K562 (cell line): ENCODE measurements around the gene ATP2A2. TPM values are rescaled to one million over a fixed set of nuclear protein-coding genes. Genes with fewer than 3 reads are reported as not detected.
A peak's percentile ranks its signal among the peaks of the same experiment; 100 is the strongest.

Source experiments
- ATAC-seq: fragments of 200-7000 bp; cut with Tn5 transposase; 3 replicates; pipeline ENCODE4 v1.9.1; 2020; ENCODE audit warnings: moderate library complexity
- BruUV-seq: library from RNA; stranded (reverse); fragments of 400-500 nt; replicated peaks from 2 replicates; lab custom pipeline; 2021; lab: Mats Ljungman, UMichigan
- CTCF ChIA-PET: fragments of 300-600 bp; formaldehyde crosslinking; extraction: SDS; loops from one replicate; lab custom pipeline; 2021; ENCODE audit warnings: low intra/inter-chr PET ratio; lab: Yijun Ruan, JAX
- POLR2A ChIA-PET: fragments of 300-600, 350-650 bp; sonication (Branson Sonifier 250); formaldehyde crosslinking; extraction: SDS; loops from one replicate; lab custom pipeline; 2021; ENCODE audit warnings: antibody characterized with exemption, inconsistent platforms; lab: Yijun Ruan, JAX
- DNase-seq, 4 experiments: peaks; one replicate each; pipeline versions ENCODE4 v3.0.0 to v3.0.0-alpha.2; 2011 to 2018; ENCODE audit warnings: low spot score in 3 of 4, mixed read lengths in 3 of 4; ENCODE audit errors: extremely low read depth in 1 of 4
- FAIRE-seq: peaks from 2 replicates; lab custom pipeline; 2011; peaks lifted over from hg19 to GRCh38; lab: Jason Lieb, UNC
- H2AFZ ChIP-seq: 2 replicates; pipeline ENCODE4 v1.6.0; 2011; ENCODE audit warnings: low read depth, low read length, control low read depth, inconsistent platforms
- H3K27ac ChIP-seq: fragments of 200-600 bp; 3 replicates; pipeline ENCODE4 v1.8.0; 2011; ENCODE audit warnings: low read depth, mild to moderate bottlenecking, control low read depth, inconsistent platforms, low read length, moderate library complexity, mixed read lengths; ENCODE audit errors: extremely low read depth
- H3K27me3 ChIP-seq, 2 experiments: fragments of 300-600 bp in 1 of 2; 2 replicates in 1 of 2; 3 replicates in 1 of 2; pipeline versions ENCODE4 v1.6.0 to v1.8.0; 2011; ENCODE audit warnings: inconsistent platforms in 2 of 2, low read length in 2 of 2, mild to moderate bottlenecking in 1 of 2, mixed read lengths in 1 of 2, moderate library complexity in 1 of 2; ENCODE audit not compliant: control insufficient read depth in 2 of 2, insufficient read depth in 2 of 2
- H3K36me3 ChIP-seq: fragments of 300-600 bp; 3 replicates; pipeline ENCODE4 v1.8.0; 2011; ENCODE audit warnings: mild to moderate bottlenecking, low read length, inconsistent platforms; ENCODE audit not compliant: control insufficient read depth, insufficient read depth
- H3K4me1 ChIP-seq, 2 experiments: fragments of 200-600 bp in 1 of 2; replicated peaks in 1 of 2; 2 replicates in 1 of 2; 3 replicates in 1 of 2; pipeline versions ENCODE4 v1.5.1 to v1.8.0; 2011; ENCODE audit warnings: inconsistent platforms in 2 of 2, low read length in 2 of 2, mild to moderate bottlenecking in 1 of 2, mixed read lengths in 1 of 2, moderate library complexity in 1 of 2; ENCODE audit not compliant: control insufficient read depth in 2 of 2, insufficient read depth in 2 of 2
- H3K4me2 ChIP-seq: 2 replicates; pipeline ENCODE4 v1.6.1; 2011; ENCODE audit warnings: low read length, control low read depth, inconsistent platforms, mixed read lengths; ENCODE audit not compliant: insufficient read depth
- H3K4me3 ChIP-seq: fragments of 200-600 bp; sonication (generic), shearing (Covaris generic); 2 replicates; pipeline ENCODE4 v1.5.1; 2016; ENCODE audit warnings: control low read depth, inconsistent platforms
- H3K79me2 ChIP-seq: fragments of 200-600 bp; 3 replicates; pipeline ENCODE4 v1.8.0; 2011; ENCODE audit warnings: low read length, inconsistent platforms; ENCODE audit not compliant: control insufficient read depth, insufficient read depth
- H3K9ac ChIP-seq, 2 experiments: 2 replicates each; pipeline versions ENCODE4 v1.6.0 to v1.6.1; 2011; ENCODE audit warnings: low read depth in 2 of 2, low read length in 2 of 2, control low read depth in 1 of 2, inconsistent platforms in 1 of 2, mild to moderate bottlenecking in 1 of 2, mixed read lengths in 1 of 2; ENCODE audit not compliant: insufficient read depth in 1 of 2
- H3K9me1 ChIP-seq: one replicate; pipeline ENCODE4 v1.6.0; 2011; ENCODE audit warnings: inconsistent platforms, mild to moderate bottlenecking, low read length, moderate library complexity; ENCODE audit not compliant: control insufficient read depth, insufficient read depth
- H3K9me3 ChIP-seq: replicated peaks from 2 replicates; pipeline ENCODE4 v1.5.1; 2011; ENCODE audit warnings: low read depth, low read length, inconsistent platforms; ENCODE audit not compliant: control insufficient read depth, insufficient read depth
- H4K20me1 ChIP-seq: replicated peaks from 2 replicates; pipeline ENCODE4 v1.6.1; 2011; ENCODE audit warnings: low read length, inconsistent platforms, mixed read lengths; ENCODE audit not compliant: control insufficient read depth, insufficient read depth
- CBFB ChIP-seq: sonication (generic); formaldehyde crosslinking; IDR thresholded peaks from 2 replicates; pipeline ENCODE4 v1.4.0; 2020; ENCODE audit warnings: mild to moderate bottlenecking, missing genetic modification reagents
- NR4A1 ChIP-seq, 2 experiments: fragments of 250-450 bp in 1 of 2; fragments of 450-650 bp in 1 of 2; sonication (Bioruptor Pico) in 1 of 2; IDR thresholded peaks; 2 replicates each; pipeline versions ENCODE4 v1.4.0 to v1.6.1; 2016 to 2020; ENCODE audit warnings: mild to moderate bottlenecking in 2 of 2, missing compliant biosample characterization in 1 of 2, missing genetic modification characterization in 1 of 2, moderate library complexity in 1 of 2
- RAD21 ChIP-seq, 2 experiments: fragments of 250-450 bp in 1 of 2; fragments of 450-650 bp in 1 of 2; sonication (Bioruptor Pico) in 1 of 2; formaldehyde crosslinking in 1 of 2; IDR thresholded peaks in 1 of 2; conservative IDR thresholded peaks in 1 of 2; 2 replicates each; pipeline versions ENCODE4 v1.4.0 to v1.8.0; 2020 to 2022; ENCODE audit warnings: mild to moderate bottlenecking in 2 of 2, moderate library complexity in 1 of 2
- WGBS: fragments of 100-300 bp; shearing (Covaris generic); methylation state at CpG from one replicate; pipeline ENCODE4 v1.1.6; 2016; ENCODE audit warnings: low coverage, mixed read lengths; ENCODE audit not compliant: insufficient coverage; ENCODE audit errors: missing lambda C conversion rate; 5-methylcytosine and 5-hydroxymethylcytosine counted together
- in situ Hi-C: fragments of 300-500 bp; cut with MboI; formaldehyde crosslinking; loops from 4 replicates; pipeline ENCODE4 v1.15.0; 2018; ENCODE audit warnings: inconsistent platforms, mixed read lengths
- intact Hi-C: fragments of 100-400 bp; cut with micrococcal nuclease; formaldehyde crosslinking; loops from 2 replicates; pipeline ENCODE4 v1.14.2; 2022
- polyA plus RNA-seq, 8 experiments: library from polyadenylated mRNA; depleted of rRNA in 4 of 8; stranded (reverse) in 5 of 8; unstranded in 3 of 8; fragments of >200 nt; fragmentation: Nextera tagmentation in 2 of 8; fragmentation: Illumina TruSeq in 1 of 8; extraction: Ambion mirVana in 2 of 8; extraction: Trizol in 1 of 8; gene quantifications; 2 replicates each; pipeline versions ENCODE4 v1.2.1 to v1.2.3, GENCODE V29; 2011 to 2014; ENCODE audit warnings: inconsistent platforms in 1 of 8, missing spikeins in 1 of 8
- total RNA-seq, 7 experiments: library from RNA; depleted of rRNA in 6 of 7; stranded (reverse); fragments of >200 nt in 6 of 7; fragmentation: Illumina TruSeq in 2 of 7; extraction: Trizol in 2 of 7; gene quantifications; 2 replicates each; pipeline versions ENCODE4 v1.2.1 to v1.2.3, GENCODE V29; 2011 to 2021; ENCODE audit warnings: low replicate concordance in 1 of 7
- TF ChIP-seq, protein P1 (sequence below), 3 experiments: IDR thresholded peaks in 2 of 3; conservative IDR thresholded peaks in 1 of 3; 2 replicates each; pipeline ENCODE4 v1.5.1; 2011 to 2012; ENCODE audit warnings: low read length in 3 of 3, mild to moderate bottlenecking in 3 of 3, control low read depth in 2 of 3, improper control_type of control experiment in 1 of 3, inconsistent platforms in 1 of 3, low read depth in 1 of 3, mixed read lengths in 1 of 3, moderate library complexity in 1 of 3; ENCODE audit not compliant: insufficient read depth in 2 of 3
- TF ChIP-seq, protein P2 (sequence below), 2 experiments: fragments of 450-650 bp; formaldehyde crosslinking in 1 of 2; IDR thresholded peaks; 2 replicates each; pipeline versions ENCODE4 v1.4.0 to v1.6.1; 2014 to 2020; ENCODE audit warnings: mild to moderate bottlenecking in 2 of 2, borderline replicate concordance in 1 of 2, low read depth in 1 of 2

The ATP2A2 gene
- total and polyA plus RNA-seq, 9 of the 15 experiments (the other 6 are each of a cell fraction or from before 2014, with no cell fraction given), result 5.2 to 205 (median 51.6) TPM

DNA sequence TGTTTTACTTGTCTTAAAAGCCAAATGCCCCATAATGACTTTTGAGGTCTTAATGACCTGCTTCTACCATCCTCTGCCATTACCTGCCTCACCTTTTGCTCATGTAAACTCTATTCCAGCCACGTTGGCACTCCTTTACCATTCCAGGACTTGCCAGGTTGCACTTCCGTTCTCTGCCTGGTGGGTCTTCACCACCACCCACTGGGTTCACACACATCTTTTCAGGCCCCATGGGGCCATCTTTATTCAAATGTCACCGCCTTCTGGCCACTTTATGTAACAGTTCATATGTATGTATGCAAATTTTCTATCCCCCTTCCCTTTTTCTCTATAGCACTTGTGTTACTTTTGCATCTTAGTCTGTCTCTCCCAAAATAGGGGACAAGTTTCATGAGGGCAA lies 57.7 kb downstream of the ATP2A2 start:
- TF ChIP-seq RAD21 (CRISPR knock-in tag; conservative IDR thresholded peaks at IDR 0.05 in 1 of 2, IDR thresholded peaks at IDR 0.05 in 1 of 2) (peak in 1 of 2 experiments; percentile 52; a peak in 2 of 4 replicates), CBFB (CRISPR knock-in tag) (no peak), NR4A1 (CRISPR knock-in tag; IDR thresholded peaks at IDR 0.05) (no peak), NR4A1 (tag; IDR thresholded peaks at IDR 0.05) (no peak)
- TF ChIP-seq, protein P1, sequence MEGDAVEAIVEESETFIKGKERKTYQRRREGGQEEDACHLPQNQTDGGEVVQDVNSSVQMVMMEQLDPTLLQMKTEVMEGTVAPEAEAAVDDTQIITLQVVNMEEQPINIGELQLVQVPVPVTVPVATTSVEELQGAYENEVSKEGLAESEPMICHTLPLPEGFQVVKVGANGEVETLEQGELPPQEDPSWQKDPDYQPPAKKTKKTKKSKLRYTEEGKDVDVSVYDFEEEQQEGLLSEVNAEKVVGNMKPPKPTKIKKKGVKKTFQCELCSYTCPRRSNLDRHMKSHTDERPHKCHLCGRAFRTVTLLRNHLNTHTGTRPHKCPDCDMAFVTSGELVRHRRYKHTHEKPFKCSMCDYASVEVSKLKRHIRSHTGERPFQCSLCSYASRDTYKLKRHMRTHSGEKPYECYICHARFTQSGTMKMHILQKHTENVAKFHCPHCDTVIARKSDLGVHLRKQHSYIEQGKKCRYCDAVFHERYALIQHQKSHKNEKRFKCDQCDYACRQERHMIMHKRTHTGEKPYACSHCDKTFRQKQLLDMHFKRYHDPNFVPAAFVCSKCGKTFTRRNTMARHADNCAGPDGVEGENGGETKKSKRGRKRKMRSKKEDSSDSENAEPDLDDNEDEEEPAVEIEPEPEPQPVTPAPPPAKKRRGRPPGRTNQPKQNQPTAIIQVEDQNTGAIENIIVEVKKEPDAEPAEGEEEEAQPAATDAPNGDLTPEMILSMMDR (IDR thresholded peaks at IDR 0.05 in 2 of 3, conservative IDR thresholded peaks at IDR 0.05 in 1 of 3; ENCODE audit: insufficient read depth in 2 of 3, low read depth in 1 of 3, low read length in 3 of 3), result peak; percentile 42 to 51 (median 45); a peak in 5 of 6 replicates
- TF ChIP-seq, protein P2, sequence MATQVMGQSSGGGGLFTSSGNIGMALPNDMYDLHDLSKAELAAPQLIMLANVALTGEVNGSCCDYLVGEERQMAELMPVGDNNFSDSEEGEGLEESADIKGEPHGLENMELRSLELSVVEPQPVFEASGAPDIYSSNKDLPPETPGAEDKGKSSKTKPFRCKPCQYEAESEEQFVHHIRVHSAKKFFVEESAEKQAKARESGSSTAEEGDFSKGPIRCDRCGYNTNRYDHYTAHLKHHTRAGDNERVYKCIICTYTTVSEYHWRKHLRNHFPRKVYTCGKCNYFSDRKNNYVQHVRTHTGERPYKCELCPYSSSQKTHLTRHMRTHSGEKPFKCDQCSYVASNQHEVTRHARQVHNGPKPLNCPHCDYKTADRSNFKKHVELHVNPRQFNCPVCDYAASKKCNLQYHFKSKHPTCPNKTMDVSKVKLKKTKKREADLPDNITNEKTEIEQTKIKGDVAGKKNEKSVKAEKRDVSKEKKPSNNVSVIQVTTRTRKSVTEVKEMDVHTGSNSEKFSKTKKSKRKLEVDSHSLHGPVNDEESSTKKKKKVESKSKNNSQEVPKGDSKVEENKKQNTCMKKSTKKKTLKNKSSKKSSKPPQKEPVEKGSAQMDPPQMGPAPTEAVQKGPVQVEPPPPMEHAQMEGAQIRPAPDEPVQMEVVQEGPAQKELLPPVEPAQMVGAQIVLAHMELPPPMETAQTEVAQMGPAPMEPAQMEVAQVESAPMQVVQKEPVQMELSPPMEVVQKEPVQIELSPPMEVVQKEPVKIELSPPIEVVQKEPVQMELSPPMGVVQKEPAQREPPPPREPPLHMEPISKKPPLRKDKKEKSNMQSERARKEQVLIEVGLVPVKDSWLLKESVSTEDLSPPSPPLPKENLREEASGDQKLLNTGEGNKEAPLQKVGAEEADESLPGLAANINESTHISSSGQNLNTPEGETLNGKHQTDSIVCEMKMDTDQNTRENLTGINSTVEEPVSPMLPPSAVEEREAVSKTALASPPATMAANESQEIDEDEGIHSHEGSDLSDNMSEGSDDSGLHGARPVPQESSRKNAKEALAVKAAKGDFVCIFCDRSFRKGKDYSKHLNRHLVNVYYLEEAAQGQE (IDR thresholded peaks at IDR 0.05; ENCODE audit: borderline replicate concordance), result peak; percentile 22; the same call in 1 of the 2 replicates
- TF ChIP-seq, protein P2 (CRISPR knock-in tag; IDR thresholded peaks at IDR 0.05; ENCODE audit: low read depth), result no peak
- WGBS, result 90% methylated on average over 3 of the region's 3 CpGs
- DNase-seq (peak; percentile 15 to 59 (median 40)), FAIRE-seq (no peak), ATAC-seq (peak; percentile 75)
- no peaks in the 10 kb centered on the region for H3K9me3 ChIP-seq
- intact Hi-C loops (no loop called here), in situ Hi-C loops (no loop called here)
- no peak overlapping the region for H2AFZ ChIP-seq
- BruUV-seq, result no TSS peak
- no peaks in the 10 kb centered on the region for H3K4me1 ChIP-seq
- H3K9me1 ChIP-seq, result peaks cover 6% of the 10 kb centered on the region
- H3K4me2 ChIP-seq, result no peak overlapping the region
- no peak overlapping the region for H3K9ac ChIP-seq
- no peak overlapping the region for H3K4me3 ChIP-seq
- peaks cover 99% of the 10 kb centered on the region for H3K36me3 ChIP-seq
- ChIA-PET POLR2A (interaction anchor here (2.8 kb wide), 1 partner anchor 10 kb away, joined by 18 read pairs; no protein-coding TSS in a partner anchor), CTCF (interaction anchor here (0.7 to 1.1 kb wide), 2 partner anchors 238 to 239 kb away, joined by 3 read pairs; no protein-coding TSS in a partner anchor)
- H3K27ac ChIP-seq, result no peak overlapping the region
- H4K20me1 ChIP-seq, result 0 out of 2 replicates have a peak, but pooled peaks cover 3% of the 10 kb centered on the region
- no peaks in the 10 kb centered on the region for H3K79me2 ChIP-seq
- no peaks in the 10 kb centered on the region for H3K27me3 ChIP-seq
